Sigmoid colon (tissue), 7 donors: ENCODE measurements around the gene HPS3. TPM values are rescaled to one million over a fixed set of nuclear protein-coding genes. Genes with fewer than 3 reads are reported as not detected.
A peak's percentile ranks its signal among the peaks of the same experiment; 100 is the strongest.

Source experiments
- DNase-seq: peaks from one replicate; pipeline ENCODE4 v3.0.0-alpha.2; 2019
- H3K27ac ChIP-seq, 4 donors: fragments of 200-600 bp; sonication (generic); one replicate each; pipeline ENCODE4 v1.5.1; 2016 to 2019; ENCODE audit warnings: mild to moderate bottlenecking in 1 of 4
- H3K27me3 ChIP-seq, 3 donors: fragments of 200-600 bp; sonication (generic); one replicate each; pipeline ENCODE4 v1.5.1; 2019; ENCODE audit warnings: mild to moderate bottlenecking in 1 of 3
- H3K36me3 ChIP-seq, 4 donors: fragments of 200-600 bp; sonication (generic); one replicate each; pipeline ENCODE4 v1.5.1; 2016 to 2019
- H3K4me1 ChIP-seq, 4 donors: fragments of 200-600 bp; sonication (generic); one replicate each; pipeline ENCODE4 v1.5.1; 2017 to 2019
- H3K4me3 ChIP-seq, 4 donors: fragments of 200-600 bp; sonication (generic); one replicate each; pipeline ENCODE4 v1.5.1; 2017 to 2019; ENCODE audit warnings: mild to moderate bottlenecking in 2 of 4, moderate library complexity in 1 of 4
- H3K9me3 ChIP-seq, 4 donors: fragments of 200-600 bp in 3 of 4; sonication (generic) in 3 of 4; one replicate each; pipeline versions ENCODE4 v1.5.1 to v1.6.1; 2013 to 2019
- EP300 ChIP-seq, 4 donors: sonication (generic); formaldehyde crosslinking; IDR thresholded peaks; one replicate each; pipeline ENCODE4 v1.6.1; 2017; ENCODE audit warnings: antibody characterized with exemption in 4 of 4
- POLR2A ChIP-seq, 2 donors: fragments of 450-650 bp; IDR thresholded peaks; one replicate each; pipeline ENCODE4 v1.6.1; 2016; ENCODE audit warnings: antibody characterized with exemption in 2 of 2, mild to moderate bottlenecking in 2 of 2, moderate library complexity in 2 of 2
- POLR2AphosphoS5 ChIP-seq, 4 donors: sonication (generic); formaldehyde crosslinking; IDR thresholded peaks; one replicate each; pipeline ENCODE4 v1.6.1; 2017; ENCODE audit warnings: antibody characterized with exemption in 4 of 4
- WGBS, 2 donors: extraction: QIAGEN DNeasy Blood & Tissue Kit; methylation state at CpG; one replicate each; pipeline ENCODE4 v1.1.7; 2013; 5-methylcytosine and 5-hydroxymethylcytosine counted together
- intact Hi-C: fragments of 100-400 bp; cut with DNase I; formaldehyde crosslinking; loops from one replicate; pipeline ENCODE4 v1.15.1; 2023
- polyA plus RNA-seq, 3 donors: library from polyadenylated mRNA; stranded (reverse); fragments of 200-250 nt; gene quantifications; one replicate each; pipeline ENCODE4 v1.2.3, GENCODE V29; 2013
- total RNA-seq, 4 donors: library from RNA; depleted of rRNA; stranded (reverse); fragments of >200 nt; gene quantifications; one replicate each; pipeline ENCODE4 v1.1.0, GENCODE V29; 2016
- TF ChIP-seq, protein P1 (sequence below), 4 experiments: fragments of 450-650 bp in 3 of 4; fragments of 200-600 bp in 1 of 4; IDR thresholded peaks; one replicate each; pipeline ENCODE4 v1.5.1; 2016 to 2019; ENCODE audit warnings: antibody characterized with exemption in 4 of 4, mild to moderate bottlenecking in 3 of 4, moderate library complexity in 2 of 4
- donor health status: healthy with polysubstance abuse.
- donor health status: Bipolar disorder and iron deficiency.
- donor health status: healthy.

HPS3 gene, protein sequence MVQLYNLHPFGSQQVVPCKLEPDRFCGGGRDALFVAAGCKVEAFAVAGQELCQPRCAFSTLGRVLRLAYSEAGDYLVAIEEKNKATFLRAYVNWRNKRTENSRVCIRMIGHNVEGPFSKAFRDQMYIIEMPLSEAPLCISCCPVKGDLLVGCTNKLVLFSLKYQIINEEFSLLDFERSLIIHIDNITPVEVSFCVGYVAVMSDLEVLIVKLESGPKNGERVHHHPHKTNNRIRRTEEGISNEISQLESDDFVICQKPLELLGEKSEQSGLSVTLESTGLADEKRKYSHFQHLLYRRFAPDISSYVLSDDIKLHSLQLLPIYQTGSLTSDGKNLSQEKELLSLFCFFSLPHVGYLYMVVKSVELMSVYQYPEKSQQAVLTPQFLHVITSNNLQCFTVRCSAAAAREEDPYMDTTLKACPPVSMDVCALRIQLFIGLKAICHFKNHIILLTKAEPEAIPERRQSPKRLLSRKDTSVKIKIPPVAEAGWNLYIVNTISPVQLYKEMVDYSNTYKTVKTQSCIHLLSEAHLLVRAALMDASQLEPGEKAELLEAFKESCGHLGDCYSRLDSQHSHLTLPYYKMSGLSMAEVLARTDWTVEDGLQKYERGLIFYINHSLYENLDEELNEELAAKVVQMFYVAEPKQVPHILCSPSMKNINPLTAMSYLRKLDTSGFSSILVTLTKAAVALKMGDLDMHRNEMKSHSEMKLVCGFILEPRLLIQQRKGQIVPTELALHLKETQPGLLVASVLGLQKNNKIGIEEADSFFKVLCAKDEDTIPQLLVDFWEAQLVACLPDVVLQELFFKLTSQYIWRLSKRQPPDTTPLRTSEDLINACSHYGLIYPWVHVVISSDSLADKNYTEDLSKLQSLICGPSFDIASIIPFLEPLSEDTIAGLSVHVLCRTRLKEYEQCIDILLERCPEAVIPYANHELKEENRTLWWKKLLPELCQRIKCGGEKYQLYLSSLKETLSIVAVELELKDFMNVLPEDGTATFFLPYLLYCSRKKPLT
- total RNA-seq (10 to 100 TPM; 14.8 to 25.3 (median 16.4) TPM), polyA plus RNA-seq (10 to 100 TPM in 1 of 3 donors, 1 to 10 TPM in 2; 7.8 to 12.3 (median 8.3) TPM)

DNA sequence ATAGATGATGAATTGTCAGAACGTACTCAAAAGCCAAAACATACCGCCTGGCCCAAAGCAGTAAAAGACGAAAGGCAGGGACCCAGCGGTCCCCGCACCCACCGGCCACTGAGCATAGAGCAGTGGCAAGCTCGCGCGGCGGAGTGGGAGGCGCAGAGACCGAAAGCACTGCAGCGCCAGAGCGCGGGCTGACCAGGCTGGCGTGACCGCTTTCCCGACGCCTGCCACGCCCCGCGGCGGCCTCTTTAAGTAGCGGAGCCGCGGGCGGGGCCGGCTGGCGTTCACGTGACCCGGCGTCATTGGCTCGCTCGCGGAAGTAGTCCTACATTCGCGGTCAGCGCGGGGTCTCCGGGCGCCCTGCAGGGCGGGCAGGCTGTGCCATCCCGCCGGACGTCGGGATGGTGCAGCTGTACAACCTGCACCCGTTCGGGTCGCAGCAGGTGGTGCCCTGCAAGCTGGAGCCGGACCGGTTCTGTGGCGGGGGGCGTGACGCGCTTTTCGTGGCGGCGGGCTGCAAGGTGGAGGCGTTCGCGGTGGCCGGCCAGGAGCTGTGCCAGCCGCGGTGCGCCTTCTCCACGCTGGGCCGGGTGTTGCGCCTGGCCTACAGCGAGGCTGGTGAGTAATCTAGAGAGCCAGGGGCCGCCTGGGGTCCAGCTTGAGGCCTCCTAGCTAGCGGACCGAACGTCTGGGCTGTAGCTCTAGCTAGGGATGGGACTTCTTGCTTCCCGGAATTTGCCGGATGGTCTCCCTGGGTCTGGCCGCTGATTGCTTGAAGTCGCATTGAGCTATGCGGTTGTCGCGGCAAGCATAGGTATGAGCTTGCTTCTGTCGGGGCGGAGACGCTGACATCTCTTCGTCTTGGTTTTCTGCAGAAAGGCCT, at the start of gene HPS3:
Gene HPS3, plus strand, starts transcription at position 313 of the 880 bp plus-strand sequence. Its CDS starts 86 bp downstream, at position 399.
- TF ChIP-seq POLR2AphosphoS5 (IDR thresholded peaks at IDR 0.05), result peak; percentile 96 to 99 (median 96)
- no peak for TF ChIP-seq EP300 (IDR thresholded peaks at IDR 0.05)
- TF ChIP-seq, protein P1, sequence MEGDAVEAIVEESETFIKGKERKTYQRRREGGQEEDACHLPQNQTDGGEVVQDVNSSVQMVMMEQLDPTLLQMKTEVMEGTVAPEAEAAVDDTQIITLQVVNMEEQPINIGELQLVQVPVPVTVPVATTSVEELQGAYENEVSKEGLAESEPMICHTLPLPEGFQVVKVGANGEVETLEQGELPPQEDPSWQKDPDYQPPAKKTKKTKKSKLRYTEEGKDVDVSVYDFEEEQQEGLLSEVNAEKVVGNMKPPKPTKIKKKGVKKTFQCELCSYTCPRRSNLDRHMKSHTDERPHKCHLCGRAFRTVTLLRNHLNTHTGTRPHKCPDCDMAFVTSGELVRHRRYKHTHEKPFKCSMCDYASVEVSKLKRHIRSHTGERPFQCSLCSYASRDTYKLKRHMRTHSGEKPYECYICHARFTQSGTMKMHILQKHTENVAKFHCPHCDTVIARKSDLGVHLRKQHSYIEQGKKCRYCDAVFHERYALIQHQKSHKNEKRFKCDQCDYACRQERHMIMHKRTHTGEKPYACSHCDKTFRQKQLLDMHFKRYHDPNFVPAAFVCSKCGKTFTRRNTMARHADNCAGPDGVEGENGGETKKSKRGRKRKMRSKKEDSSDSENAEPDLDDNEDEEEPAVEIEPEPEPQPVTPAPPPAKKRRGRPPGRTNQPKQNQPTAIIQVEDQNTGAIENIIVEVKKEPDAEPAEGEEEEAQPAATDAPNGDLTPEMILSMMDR (IDR thresholded peaks at IDR 0.05), result no peak
- peak; percentile 82 to 87 for TF ChIP-seq POLR2A (IDR thresholded peaks at IDR 0.05)
- peak; percentile 95 for DNase-seq
- Histone ChIP-seq H3K9me3 (no peaks in the 10 kb centered on the region), H3K36me3 (no peaks in the 10 kb centered on the region), H3K4me1 (peaks cover 0 to 44% (median 31%) of the 10 kb centered on the region in 4 donors), H3K27me3 (no peaks in the 10 kb centered on the region), H3K27ac (peak within 1 kb of the TSS; percentile 77 to 93 (median 86)), H3K4me3 (peak within 1 kb of the TSS; percentile 61 to 99 (median 89))
- WGBS, 2 donors, result 0% methylated on average over 84 of the region's 84 CpGs
- intact Hi-C loops, result loop anchor here (5.0 to 10.0 kb wide), 2 partner anchors 172 to 365 kb away; no protein-coding TSS in a partner anchor

DNA sequence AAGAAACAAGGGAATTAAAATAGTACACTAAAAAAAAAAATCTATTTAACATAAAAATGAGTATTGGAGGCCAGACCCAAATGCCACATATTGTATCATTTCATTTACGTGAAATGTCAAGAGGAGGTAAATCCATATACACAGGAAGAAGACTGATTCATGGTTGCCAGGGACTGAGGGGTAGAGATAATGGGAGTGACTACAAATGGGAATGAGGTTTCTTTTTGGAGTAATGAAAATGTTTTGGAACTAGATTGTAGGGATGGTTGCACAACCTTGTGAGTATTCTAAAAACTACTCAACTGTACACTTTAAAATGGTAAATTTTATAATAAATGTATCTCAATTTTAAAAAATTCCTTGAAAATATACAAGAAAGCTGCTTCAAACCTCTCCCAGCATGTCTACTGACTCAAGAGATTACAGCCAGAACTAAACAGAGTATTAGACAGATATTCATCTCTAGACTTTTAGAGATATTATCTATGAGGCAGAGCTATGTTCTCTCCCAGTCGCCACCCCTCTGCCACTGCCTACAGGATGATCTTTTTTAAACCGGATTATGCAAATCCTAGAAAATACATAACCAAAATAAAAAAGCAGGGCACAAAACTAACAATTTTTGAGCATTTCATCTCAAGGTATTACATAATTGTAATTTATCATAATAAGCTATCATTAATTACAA, 49.3 kb upstream of the HPS3 start:
- H3K9me3 ChIP-seq, result no peaks in the 10 kb centered on the region
- no peak overlapping the region for H3K4me3 ChIP-seq
- H3K36me3 ChIP-seq, result peaks cover 0 to 12% (median 0%) of the 10 kb centered on the region in 4 donors
- DNase-seq, result no peak
- H3K27me3 ChIP-seq, result no peaks in the 10 kb centered on the region
- 95 to 96% methylated on average over 3 of the region's 3 CpGs for WGBS, 2 donors
- no peak overlapping the region for H3K27ac ChIP-seq
- H3K4me1 ChIP-seq, result peaks cover 0 to 35% (median 14%) of the 10 kb centered on the region in 4 donors
- intact Hi-C loops, result loop anchor here (10.0 kb wide), 1 partner anchor 85 kb away; the partner anchor contains the start of gene GYG1
- TF ChIP-seq POLR2AphosphoS5 (IDR thresholded peaks at IDR 0.05) (no peak), POLR2A (IDR thresholded peaks at IDR 0.05) (no peak), EP300 (IDR thresholded peaks at IDR 0.05) (no peak)
- TF ChIP-seq, protein P1 (IDR thresholded peaks at IDR 0.05), result no peak

DNA sequence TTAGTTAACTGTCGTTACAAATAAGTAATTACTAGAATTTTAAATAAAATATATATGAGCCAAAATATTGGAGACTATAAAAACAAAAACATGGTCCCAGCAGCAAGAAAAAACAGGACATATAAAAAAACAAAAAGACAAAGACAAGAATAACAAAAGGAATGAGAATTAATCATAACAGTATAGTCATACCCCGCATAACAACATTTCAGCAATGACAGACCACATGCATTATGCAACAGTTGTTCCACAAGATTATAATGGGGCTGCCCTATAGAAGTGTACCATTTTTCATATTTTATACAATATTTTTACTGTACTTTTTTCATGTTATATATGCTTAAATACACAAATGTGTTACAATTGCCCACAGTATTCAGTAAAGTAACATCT, 48.7 kb upstream of the HPS3 start:
- DNase-seq, result no peak
- Histone ChIP-seq H3K9me3 (no peaks in the 10 kb centered on the region), H3K27ac (no peak overlapping the region), H3K4me1 (peaks cover 0 to 39% (median 19%) of the 10 kb centered on the region in 4 donors), H3K36me3 (peaks cover 0 to 6% (median 0%) of the 10 kb centered on the region in 4 donors), H3K27me3 (no peaks in the 10 kb centered on the region), H3K4me3 (no peak overlapping the region)
- intact Hi-C loops, result loop anchor here (10.0 kb wide), 1 partner anchor 86 kb away; the partner anchor contains the start of gene GYG1
- TF ChIP-seq EP300 (IDR thresholded peaks at IDR 0.05), result no peak
- TF ChIP-seq POLR2AphosphoS5 (IDR thresholded peaks at IDR 0.05), result no peak
- TF ChIP-seq, protein P1 (IDR thresholded peaks at IDR 0.05), result no peak
- no peak for TF ChIP-seq POLR2A (IDR thresholded peaks at IDR 0.05)
- 68 to 96% methylated on average over 2 of the region's 2 CpGs for WGBS, 2 donors
